ENCODE results near the gene RPS13.
"Not testable (repeated sequence)": the region's sequence is repeated elsewhere in the genome, so short reads cannot be mapped to it uniquely, and the experiment has no call there.

The RPS13 gene

DNA sequence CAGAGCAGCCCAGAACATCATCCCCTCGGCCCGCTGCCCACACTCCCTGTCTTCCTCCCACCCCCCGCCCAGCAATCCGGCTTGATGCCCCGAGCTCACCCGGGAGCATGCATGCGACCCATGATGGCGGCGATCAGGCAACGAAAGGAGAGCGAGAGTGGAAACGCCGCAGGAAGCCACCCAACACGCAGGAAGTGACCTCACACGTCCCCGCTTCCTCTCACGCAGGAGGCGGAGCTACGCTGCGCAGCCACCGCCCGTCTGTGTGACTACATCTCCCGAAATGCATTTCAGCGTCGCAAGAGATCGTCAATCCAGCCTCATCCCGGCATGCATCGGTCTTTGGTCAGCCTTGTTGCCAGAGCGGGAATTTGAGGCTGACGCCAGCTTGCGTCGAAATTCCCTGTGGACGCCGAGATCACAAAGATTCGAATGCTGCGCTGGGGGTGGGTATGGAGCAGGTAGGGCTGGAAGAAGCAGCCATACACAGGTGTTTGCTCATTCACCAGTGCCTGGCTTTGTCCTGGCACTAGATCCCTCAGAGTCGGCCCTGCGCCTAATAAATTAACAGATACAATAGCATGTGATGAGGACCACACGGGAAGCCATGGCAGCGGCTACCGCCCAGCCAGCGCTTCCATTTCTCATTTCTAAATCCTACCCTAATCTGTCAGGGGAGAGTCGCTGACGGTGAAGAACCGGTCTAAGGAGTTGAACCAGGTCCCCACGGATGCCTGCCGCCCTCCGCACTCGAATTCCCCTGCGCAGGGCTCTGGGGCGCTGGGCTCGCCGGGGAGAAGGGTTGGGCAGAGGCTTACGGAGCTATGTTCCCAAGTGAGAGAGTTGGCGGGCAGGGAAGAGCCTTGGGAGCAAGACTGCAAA is at the start of gene RPS13:
Gene RPS13 (minus strand): TSS at position 148 of the 882 bp plus-strand sequence. CDS start 26 bp downstream, at position 122.
- in situ Hi-C loops (cut with MboI; ENCODE audit: low sequenced_read_pairs), result no loop called here

DNA sequence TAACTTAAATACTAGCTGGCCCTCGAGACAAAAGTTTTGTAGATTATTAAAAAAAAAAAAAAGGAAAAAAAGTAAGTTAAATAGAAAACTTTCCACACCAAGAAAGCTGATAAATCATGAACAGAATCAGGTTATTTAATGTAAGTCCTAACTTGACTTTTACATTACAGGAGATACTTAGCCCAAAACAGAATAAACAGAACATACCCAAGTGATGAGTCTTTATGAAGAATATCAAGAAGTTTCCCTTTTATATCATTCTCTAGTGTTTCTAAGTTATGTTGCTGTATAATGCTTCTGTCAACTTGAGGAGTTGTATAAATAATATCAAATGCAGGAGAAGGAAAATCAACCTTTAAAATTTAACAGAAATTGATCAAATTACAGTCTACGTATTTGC is 44.5 kb upstream of the RPS13 start:
- in situ Hi-C loops (cut with MboI; ENCODE audit: low sequenced_read_pairs), result no loop called here

- in situ Hi-C loops (cut with MboI; ENCODE audit: low sequenced_read_pairs), result no loop called here
Measured at GRCh38 chr11:17117262-17117661, 39.8 kb upstream of the RPS13 start.

DNA sequence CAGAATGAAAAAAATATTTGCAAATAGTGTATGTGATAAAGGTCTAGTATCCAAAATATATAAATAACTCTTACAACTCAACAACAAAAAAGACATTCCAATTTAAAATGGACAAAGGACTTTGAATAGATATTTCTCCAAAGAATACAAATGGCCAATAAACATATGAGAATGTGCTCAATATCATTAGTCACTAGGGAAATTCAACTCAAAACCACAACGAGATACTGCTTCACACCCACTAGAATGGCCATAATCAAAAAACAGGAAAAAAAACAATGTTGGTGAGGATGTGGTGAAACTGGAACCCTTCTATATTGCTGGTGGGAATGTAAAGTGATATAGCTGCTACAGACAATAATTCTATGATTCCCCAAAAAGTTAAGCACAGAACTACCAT is 38.6 kb upstream of the RPS13 start:
- in situ Hi-C loops (cut with MboI; ENCODE audit: low sequenced_read_pairs), result no loop called here

DNA sequence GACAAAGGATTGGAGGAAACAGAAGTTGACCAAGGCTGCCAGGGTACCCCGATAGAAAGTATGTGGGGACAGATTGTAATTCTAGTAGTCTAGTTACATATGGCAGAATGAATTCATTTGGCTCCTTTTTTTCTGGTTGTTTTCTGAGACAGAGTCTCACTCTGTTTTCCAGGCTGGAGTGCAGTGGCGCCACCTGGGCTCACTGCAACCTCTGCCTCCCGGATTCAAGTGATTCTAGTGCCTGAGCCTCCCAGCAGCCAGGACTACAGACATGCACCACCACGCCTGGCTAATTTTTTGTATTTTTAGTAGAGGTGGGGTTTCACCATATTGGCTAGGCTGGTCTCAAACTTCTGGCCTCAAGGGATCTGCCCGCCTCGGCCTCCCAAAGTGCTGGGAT is 30.3 kb upstream of the RPS13 start:
- in situ Hi-C loops (cut with MboI; ENCODE audit: low sequenced_read_pairs), result not testable (repeated sequence)

- in situ Hi-C loops (cut with MboI; ENCODE audit: low sequenced_read_pairs), result not testable (repeated sequence)
Measured at GRCh38 chr11:17105404-17106040, 28.1 kb upstream of the RPS13 start.

- in situ Hi-C loops (cut with MboI; ENCODE audit: low sequenced_read_pairs), result no loop called here
Measured at GRCh38 chr11:17102462-17102861, 25.0 kb upstream of the RPS13 start.

- in situ Hi-C loops (cut with MboI; ENCODE audit: low sequenced_read_pairs), result no loop called here
Measured at GRCh38 chr11:17098658-17099057, 21.2 kb upstream of the RPS13 start.

DNA sequence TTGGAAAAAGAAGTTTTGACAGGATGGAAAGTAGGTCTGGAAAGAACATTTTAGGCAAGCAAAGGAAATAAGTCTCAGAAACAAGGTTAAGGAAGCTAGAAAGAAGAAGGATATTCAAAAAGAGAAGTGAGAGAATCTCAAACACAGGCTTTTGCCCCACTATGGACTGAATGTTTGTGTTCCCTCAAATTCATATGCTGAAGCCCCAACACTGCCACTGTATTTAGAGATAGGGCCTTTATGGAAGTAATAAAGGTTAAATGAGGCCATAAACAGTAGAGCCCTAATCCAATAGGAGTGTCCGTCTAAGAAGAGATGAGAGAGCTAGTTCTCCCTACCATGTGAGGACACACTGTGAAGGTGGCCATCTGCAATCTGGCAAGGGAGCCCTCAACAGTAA is 20.6 kb upstream of the RPS13 start:
- in situ Hi-C loops (cut with MboI; ENCODE audit: low sequenced_read_pairs), result no loop called here

DNA sequence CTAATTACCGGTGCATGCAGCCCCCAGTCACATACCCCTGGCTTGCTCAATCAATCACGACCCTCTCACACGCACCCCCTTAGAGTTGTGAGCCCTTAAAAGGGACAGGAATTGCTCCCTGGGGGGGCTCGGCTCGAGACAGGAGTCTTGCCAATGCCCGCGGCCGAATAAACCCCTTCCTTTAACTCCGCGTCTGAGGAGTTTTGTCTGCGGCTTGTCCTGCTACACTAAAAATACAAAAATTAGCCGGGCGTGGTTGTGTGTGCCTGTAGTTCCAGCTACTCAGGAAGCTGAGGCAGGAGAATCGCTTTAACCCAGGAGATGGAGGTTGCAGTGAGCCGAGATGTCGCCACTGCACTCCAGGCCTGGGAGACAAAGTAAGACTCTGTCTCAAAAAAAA is 8.5 kb upstream of the RPS13 start:
- in situ Hi-C loops (cut with MboI; ENCODE audit: low sequenced_read_pairs), result not testable (repeated sequence)

GRCh38 chr11:17077240-17077519 is 287 bp downstream of the RPS13 start:
- in situ Hi-C loops (cut with MboI; ENCODE audit: low sequenced_read_pairs), result no loop called here

DNA sequence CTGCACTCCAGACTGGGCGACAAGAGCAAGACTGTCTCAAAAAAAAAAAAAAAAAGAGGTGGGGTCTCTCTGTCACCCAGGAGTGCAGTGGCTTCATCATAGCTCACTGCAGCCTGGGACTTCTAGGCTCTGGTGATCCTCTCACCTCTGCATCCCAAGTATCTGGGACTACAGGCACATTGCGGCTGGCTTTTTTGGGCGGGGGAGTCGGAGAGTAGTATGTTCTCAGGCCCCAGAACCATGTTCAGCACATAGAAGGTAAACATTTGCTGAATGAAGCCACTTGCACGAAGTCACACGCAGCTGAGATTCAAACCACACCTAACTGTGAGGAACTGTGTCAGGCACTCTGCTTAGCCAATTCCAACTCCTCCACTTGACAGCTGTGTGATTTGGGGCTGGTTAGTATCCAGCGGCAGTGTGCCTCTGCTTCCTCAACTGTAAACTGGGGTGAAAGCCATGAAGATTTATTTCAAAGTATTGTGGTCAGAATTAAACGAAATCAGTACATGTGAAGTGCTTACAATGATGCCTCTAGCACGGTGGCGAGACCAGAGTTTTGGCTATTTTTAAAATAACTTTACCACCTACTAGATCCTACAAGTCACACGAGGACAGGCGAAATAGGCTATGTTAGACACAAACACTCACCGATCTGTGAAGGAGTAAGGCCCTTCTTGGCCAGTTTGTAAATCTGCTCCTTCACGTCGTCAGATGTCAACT is 789 bp downstream of the RPS13 start:
- in situ Hi-C loops (cut with MboI; ENCODE audit: low sequenced_read_pairs), result no loop called here

GRCh38 chr11:17075506-17075905 is 2.0 kb downstream of the RPS13 start:
- in situ Hi-C loops (cut with MboI; ENCODE audit: low sequenced_read_pairs), result no loop called here

GRCh38 chr11:17073370-17074027 is 4.0 kb downstream of the RPS13 start:
- in situ Hi-C loops (cut with MboI; ENCODE audit: low sequenced_read_pairs), result no loop called here

DNA sequence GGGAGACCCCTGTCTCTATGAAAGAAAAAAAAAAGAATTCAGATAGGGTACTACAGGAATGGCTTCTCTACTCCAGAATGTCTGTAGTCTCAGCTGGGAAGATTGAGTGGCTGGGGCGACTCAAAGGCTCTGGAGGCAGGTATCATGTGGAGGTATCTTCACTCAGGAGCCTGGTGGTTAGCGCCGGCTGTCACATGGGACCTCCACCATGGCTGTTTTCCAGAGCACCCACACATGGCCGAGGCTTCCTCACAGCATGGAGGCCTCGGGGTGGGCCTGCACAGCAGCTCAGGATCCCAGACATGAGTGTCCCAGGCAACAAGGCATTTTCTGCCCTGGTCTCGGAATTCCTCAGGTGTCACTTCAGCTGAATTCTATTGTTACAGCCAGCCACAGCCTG is 10.1 kb downstream of the RPS13 start:
- in situ Hi-C loops (cut with MboI; ENCODE audit: low sequenced_read_pairs), result loop anchor here (10.0 kb wide), 1 partner anchor 283 kb away; no protein-coding TSS in a partner anchor

DNA sequence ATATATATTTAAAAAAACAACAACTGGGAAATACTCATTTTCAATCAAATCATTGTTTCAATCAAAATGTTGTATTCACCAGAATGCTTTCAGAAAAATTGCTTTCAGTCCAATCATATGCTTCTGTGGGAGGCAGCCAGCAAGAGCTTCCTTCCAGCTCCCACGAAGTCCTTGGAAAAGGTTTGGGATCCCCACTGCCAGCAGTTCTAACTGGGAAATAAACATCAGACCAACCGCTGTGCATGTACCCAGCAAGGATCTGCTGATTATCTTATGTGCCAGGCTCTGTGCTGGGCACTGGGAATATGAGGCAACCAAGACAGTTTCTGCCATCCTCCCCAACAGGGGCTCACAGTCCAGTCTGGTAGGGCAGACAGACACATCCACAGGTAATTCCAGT is 10.8 kb downstream of the RPS13 start:
- in situ Hi-C loops (cut with MboI; ENCODE audit: low sequenced_read_pairs), result loop anchor here (10.0 kb wide), 1 partner anchor 282 kb away; no protein-coding TSS in a partner anchor

DNA sequence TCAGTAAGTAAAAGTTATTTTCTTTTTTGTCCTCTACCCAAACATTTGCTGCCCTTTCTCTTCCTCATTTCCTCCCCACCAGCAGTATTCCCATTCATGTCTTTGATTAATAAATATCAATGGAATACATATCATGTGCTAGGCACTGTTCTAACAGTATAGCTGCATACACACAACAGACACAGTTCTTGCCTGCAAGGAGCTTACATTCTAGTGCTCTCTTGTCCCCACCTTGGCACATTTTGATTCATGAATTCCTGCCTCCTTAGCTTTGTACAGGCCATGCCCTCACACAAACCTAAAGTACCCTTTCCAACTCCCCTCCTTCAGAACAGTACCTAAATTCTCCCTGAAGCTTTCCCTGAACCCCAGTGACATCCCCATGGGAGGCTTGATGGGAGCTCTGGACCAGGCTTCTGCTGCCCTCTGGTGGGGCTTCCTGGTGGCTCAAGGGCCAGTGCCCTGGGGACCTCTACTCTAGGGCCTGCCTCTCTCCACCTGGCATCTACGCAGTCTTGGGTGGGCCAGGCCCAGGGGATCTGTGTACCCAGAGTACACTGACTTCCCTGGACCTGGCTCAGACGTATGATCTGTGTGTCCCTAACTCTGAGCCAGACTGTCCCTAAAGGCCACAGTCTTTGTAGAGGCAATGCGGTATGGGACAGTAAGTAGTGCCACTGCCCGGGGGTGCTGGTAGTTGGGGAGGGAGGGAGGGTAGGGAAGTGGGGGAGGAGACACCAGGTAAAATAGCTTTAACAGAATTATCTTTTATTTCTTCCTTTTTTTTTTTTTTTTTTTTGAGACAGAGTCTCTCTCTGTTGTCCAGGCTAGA is 14.1 kb downstream of the RPS13 start:
- in situ Hi-C loops (cut with MboI; ENCODE audit: low sequenced_read_pairs), result loop anchor here (10.0 kb wide), 1 partner anchor 279 kb away; no protein-coding TSS in a partner anchor

DNA sequence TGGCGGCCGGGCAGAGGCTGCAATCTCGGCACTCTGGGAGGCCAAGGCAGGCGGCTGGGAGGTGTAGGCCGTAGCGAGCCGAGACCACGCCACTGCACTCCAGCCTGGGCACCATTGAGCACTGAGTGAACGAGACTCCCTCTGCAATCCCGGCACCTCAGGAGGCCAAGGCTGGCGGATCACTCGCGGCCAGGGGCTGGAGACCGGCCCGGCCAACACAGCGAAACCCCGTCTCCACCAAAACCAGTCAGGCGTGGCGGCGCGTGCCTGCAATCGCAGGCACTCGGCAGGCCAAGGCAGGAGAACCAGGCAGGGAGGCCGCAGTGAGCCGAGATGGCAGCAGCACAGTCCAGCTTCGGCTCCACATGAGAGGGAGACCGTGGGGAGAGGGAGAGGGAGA is 26.3 kb downstream of the RPS13 start:
- in situ Hi-C loops (cut with MboI; ENCODE audit: low sequenced_read_pairs), result not testable (repeated sequence)

DNA sequence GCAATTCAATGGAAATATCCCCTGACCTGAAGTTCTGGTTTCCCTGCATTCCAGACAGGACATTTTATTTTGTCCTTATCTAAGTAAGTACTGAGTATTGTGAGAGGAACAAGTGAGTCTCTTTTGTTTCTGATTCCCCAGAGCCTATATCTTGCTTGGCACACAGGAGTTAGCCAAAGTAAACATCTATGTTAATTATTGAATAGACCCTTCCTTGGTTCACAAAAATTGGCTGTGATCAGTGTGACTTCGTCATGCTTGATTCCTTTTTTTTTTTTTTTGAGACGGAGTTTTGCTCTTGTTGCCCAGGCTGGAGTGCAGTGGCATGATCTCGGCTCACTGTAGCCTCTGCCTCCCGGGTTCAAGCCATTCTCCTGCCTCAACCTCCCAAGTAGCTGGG is 29.0 kb downstream of the RPS13 start:
- in situ Hi-C loops (cut with MboI; ENCODE audit: low sequenced_read_pairs), result not testable (repeated sequence)

- in situ Hi-C loops (cut with MboI; ENCODE audit: low sequenced_read_pairs), result no loop called here
Measured at GRCh38 chr11:17046690-17047089, 30.8 kb downstream of the RPS13 start.
